GM18507 (cell line): ENCODE data around the gene WDFY3.
"Not testable (repeated sequence)": the region's sequence is repeated elsewhere in the genome, so short reads cannot be mapped to it uniquely, and the experiment has no call there.

Experiments
- DNase-seq: peaks from one replicate; pipeline ENCODE4 v3.0.0; 2011; ENCODE audit warnings: low read depth; ENCODE audit not compliant: insufficient read length; ENCODE audit errors: extremely low spot score
- FAIRE-seq: peaks from 2 replicates; lab custom pipeline; 2011; peaks lifted over from hg19 to GRCh38; lab: Jason Lieb, UNC

Gene WDFY3

DNA sequence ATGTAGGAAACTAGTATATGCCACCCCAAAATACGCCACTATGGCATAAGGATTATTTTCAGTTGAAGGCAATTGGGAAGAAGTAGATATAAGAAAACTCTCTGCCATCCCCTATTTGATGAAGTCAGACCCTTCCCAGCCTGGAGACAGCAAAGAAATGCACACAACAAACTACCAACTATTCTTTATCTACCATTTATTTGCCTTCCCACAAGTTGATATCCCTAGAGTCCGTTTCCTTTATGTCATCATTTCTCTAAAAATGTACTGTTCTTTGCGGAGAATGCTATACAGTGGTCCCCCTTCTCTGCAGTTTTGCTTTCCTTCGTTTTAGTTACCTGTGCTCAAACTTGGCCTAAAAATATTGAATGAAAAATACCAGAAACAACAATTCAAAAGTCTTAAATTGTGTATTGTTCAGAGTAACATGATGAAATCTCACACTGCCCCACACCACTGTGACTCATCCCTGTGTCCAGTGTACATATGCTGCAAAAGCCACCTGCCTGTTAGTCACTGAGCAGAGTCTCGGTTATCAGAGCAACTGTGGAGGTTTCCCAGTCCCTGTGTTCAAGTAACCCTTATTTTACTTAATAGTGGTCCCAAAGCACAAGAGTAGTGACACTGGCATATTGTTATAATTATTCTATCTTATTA is 152.3 kb downstream of the WDFY3 start:
- no peak for DNase-seq

GRCh38 chr4:84809946-84810345 is 156.5 kb downstream of the WDFY3 start:
- DNase-seq (no peak), FAIRE-seq (no peak)

More for the DNA sequence above, 152.3 kb downstream of the WDFY3 start:
- no peak for FAIRE-seq

GRCh38 chr4:84808332-84808731 is 158.2 kb downstream of the WDFY3 start:
- DNase-seq (no peak), FAIRE-seq (no peak)

DNA sequence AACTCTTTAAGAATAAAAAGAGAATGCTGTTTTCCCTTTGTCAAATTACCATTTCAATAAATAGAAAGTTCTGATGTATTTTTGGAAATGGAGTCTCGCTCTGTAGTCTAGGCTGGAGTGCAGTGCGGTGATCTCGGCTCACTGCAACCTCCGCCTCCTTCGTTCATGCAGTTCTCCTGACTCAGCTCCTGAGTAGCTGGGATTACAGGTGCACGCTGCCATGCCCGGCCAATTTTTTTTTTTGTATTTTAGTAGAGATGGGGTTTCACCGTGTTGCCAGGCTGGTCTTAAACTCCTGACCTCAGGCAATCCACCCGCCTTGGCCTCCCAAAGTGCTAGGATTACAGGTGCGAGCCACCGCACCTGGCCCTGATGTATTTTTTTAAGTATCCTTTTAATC is 159.9 kb downstream of the WDFY3 start:
- not testable (repeated sequence) for FAIRE-seq

DNA sequence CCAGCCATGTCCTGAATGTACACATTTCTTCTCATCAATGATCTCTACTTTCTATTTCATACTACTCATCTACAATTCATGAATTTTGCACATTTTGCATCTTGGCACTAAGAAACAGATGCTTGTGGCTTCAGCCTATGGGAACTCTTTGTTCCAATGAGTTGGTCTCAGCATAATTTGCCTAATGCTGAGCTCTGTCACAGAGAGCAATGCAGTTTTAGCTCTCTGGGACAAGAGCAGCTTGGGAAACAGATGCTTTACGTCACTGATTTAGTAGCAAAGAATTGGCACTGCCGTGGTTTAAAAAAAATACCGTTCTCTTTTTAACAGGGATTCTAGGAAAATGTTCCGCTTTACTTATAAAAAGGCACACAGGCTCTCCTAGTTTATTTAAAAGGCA is 162.4 kb downstream of the WDFY3 start:
- FAIRE-seq (no peak), DNase-seq (no peak)

More for the DNA sequence above, 159.9 kb downstream of the WDFY3 start:
- not testable (repeated sequence) for DNase-seq

GRCh38 chr4:84803720-84804119 is 162.8 kb downstream of the WDFY3 start:
- no peak for FAIRE-seq

DNA sequence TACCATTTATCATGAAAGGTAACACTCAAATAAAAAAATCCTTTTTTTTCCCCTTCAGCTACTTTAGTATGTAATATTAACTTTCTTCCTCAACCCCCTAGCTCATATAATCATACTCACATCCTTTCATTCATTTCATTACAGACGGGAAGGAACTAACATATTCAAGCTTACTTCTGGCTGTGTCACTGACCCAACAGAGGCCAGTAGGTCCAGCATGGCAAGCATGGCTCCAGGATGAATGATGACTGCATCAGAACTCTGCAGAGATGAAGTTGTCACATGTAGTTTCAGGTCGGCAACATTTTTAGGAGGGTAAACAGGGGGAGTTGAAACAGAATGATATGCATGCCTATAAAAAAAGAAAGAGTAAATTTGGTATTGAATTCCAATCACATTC is 163.4 kb downstream of the WDFY3 start:
- DNase-seq: no peak
- FAIRE-seq: no peak

More at GRCh38 chr4:84803720-84804119, 162.8 kb downstream of the WDFY3 start:
- no peak for DNase-seq

DNA sequence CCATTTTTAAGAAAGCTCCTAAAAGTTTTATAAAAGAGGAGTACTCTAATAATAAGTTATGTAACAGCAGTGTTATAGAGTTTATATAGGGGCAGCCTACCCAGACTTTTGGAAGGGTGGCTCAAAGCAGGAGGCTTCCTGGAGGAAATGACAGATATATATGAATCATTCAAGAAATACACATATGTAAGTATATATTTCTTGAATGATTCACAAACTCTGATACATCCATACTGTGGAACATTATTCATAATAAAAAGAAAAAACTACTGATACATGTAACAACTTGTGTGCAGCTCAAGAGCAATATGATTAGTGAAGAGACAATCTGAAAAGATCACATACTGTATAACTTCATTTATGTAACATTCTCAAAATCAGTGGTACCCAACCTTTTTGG is 166.2 kb downstream of the WDFY3 start:
- no peak for FAIRE-seq
- DNase-seq: no peak

DNA sequence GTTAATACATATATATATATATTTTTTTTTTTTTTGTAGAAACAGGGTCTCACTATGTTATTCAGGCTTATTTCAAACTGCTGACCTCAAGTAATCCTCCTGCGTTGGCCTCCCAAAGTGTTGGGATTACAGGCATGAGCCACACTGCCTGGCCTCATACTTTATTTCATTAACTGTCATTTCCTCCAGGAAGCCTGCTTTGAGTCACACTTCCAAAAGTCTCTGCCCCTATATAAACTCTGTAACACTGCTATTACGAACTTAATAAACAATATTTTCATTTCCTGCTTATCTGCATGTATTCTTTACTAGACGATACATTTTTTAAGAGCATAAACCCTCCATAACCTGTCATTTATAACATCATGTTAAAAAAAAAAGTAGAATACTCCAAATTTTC is 167.2 kb downstream of the WDFY3 start:
- no peak for DNase-seq
- FAIRE-seq: no peak

DNA sequence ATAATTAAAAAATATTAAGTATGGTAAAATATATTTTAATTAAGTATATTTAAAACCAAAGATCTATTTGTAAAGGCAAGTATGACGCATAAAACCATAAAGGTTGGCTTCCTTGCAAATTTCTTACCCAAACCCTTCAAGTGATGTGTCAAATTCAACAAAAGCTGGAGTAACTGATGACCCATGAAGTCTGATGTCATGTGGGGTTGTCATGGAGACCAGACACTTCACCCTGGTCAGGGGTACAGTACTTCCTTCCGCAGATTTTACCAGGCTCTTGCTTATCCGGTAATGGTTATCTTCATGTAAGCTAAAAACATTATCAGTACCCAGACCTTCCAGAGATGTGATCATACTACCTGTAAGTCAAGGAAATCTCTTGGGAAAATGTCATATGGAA is 170.1 kb downstream of the WDFY3 start:
- no peak for FAIRE-seq
- no peak for DNase-seq

GRCh38 chr4:84792366-84793301 is 173.9 kb downstream of the WDFY3 start:
- FAIRE-seq: no peak

DNA sequence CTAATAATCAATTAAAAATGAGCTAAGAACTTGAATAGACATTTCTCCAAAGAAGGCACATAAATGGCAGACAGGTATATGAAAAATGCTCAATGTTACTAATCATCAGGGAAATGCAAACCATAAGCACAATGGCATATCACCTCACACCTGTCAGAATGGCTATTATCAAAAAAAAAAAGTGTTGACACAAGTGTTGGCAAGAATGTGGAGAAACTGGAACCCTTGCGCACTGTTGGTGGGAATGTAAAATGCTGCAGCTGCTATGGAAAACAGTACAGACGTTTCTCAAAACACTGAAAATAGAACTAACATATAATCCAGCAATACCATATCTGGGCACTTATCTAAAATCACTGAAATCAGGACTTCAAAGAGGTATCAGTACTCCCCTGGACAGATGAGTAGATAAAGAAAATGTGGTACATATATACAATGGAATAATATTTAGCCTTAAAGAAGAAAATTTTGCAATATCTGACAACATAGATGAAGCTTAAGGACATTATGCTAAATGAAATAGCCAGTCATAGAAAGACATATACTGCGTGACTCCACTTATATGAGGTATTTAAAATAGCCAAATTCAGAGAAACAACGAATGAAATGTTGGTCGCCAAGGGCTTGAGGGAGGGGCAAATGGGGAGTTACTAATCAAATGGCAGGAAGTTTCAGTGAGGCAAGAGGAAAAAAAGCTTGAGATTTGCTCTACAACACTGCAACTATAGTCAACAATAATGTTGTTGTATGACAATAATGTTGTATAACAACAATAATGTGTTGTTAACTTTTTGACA is 175.5 kb downstream of the WDFY3 start:
- DNase-seq: no peak
- FAIRE-seq: no peak

More at GRCh38 chr4:84792366-84793301, 173.9 kb downstream of the WDFY3 start:
- DNase-seq: no peak

GRCh38 chr4:84786478-84786877 is 180.0 kb downstream of the WDFY3 start:
- DNase-seq (no peak), FAIRE-seq (no peak)

DNA sequence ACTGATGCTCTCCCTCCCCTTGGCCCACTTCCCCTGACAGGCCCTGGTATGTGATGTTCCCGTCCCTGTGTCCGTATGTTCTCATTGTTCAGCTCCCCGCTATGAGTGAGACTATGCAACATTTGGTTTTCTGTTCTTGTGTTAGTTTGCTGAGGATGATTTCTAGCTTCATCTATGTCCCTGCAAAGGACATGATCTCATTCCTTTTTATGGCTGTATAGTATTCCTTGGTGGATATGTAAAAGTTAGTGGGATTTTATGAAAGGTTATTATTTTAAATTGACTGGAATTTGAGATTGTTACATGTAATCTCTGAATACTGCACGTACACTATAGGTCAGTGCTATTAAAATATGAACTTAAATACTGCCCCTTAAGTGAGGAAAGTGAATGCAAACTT is 184.0 kb downstream of the WDFY3 start:
- no peak for DNase-seq
- no peak for FAIRE-seq

DNA sequence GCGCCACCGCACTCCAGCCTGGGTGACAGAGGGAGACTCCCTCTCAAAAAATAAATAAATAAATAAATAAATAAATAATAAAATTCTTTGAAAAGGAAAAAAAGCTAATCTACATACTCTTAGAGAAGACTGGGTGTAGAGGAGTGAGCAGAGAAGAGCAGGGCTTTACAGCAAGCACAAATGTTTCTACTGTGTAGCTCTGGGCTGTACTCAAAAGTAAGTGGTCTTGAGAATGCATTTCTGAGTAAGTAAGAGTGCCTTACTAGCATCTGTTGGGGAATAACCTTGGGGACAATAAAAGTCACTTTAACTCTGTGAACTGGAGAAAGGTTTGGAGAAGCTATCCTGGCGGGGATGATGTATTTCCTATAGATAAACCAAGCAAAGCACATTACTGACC is 185.8 kb downstream of the WDFY3 start:
- DNase-seq (no peak), FAIRE-seq (no peak)

DNA sequence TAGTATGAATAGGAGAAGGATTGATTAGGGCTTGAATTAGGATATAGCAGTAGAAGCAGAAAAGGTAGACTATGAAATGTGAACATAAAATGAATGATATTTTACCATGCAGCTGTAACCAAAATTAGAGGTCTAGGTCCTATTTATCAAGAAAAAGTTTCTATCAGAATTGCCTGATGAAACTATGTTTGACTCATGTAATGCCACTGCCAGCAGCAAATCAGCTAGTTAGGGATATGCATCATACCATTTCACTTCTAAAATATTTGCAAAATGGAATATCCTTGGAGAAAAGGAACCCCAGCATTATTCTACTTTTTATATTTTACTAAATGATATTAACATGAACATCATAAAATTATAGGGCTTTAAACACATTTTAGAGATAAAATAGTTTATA is 188.4 kb downstream of the WDFY3 start:
- DNase-seq (no peak), FAIRE-seq (no peak)

DNA sequence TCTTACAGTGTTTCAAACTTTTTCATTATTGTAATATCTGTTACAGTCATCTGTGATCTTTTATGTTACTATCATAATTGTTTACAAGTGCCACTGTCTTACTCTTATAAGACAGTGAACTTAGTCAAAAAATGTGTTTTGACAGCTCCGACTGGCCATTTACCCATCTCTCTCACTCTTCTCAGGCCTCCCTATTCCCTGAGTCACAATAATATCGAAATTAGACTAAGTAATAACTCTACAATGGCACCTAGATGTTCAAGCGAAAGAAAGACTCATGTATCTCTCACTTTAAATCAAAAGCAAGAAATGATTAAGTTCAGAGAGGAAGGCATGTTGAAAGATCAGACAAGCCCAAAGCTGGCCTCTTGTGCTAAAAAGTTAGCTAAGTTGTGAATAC is 199.3 kb downstream of the WDFY3 start:
- no peak for FAIRE-seq

GRCh38 chr4:84753321-84753972 is 213.0 kb downstream of the WDFY3 start:
- no peak for FAIRE-seq

More for the DNA sequence above, 199.3 kb downstream of the WDFY3 start:
- DNase-seq: no peak

DNA sequence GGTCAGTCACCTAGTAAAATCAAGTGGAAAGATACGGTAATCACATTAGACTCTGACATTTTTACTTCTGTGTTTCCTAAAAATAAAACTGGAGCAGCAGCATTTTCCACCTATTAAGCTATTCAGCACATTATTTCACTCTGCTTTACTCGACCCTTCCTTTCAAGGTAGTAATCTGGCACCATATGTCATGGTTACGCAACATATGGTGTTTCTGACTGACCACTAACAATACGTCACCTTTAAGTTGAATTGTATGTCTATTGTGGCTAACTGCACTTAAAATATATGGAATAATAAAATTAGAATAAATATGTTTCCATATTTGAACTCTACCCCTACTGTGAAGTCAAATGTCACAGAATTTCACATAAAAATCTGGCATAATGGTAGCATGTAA is 214.8 kb downstream of the WDFY3 start:
- DNase-seq (no peak), FAIRE-seq (no peak)

More at GRCh38 chr4:84753321-84753972, 213.0 kb downstream of the WDFY3 start:
- DNase-seq: no peak

DNA sequence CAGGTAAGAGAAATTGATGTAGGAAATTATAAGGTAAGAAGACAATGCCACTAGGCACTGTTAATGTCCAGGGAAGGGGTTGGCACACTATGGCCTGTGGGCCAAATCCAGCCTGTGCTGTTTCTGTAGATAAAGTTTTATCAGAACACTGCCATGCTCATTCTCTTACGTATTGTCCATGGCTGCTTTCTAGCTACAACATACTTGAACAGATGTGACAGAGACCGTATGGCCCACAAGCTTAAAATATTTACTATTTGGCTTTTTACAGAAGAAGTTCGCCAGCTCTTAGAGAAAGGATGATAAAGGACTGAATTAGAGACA is 215.6 kb downstream of the WDFY3 start:
- DNase-seq (no peak), FAIRE-seq (no peak)
